SK-N-SH treated with all-trans-retinoic acid at 6 μM for 48 hours (cell line): ENCODE results near the gene MALRD1.

Experiments
- ATAC-seq: fragments of 200-7000 bp; cut with Tn5 transposase; 3 replicates; pipeline ENCODE4 v1.9.1; 2020; ENCODE audit warnings: mild to moderate bottlenecking, moderate library complexity
- ARNTL ChIP-seq: fragments of 450-650 bp; formaldehyde crosslinking; IDR thresholded peaks from 2 replicates; pipeline ENCODE4 v1.5.0; 2020; ENCODE audit warnings: low read depth, mild to moderate bottlenecking, moderate library complexity, borderline replicate concordance
- BACH2 ChIP-seq: fragments of 250-450 bp; sonication (Bioruptor Pico); IDR thresholded peaks from 2 replicates; pipeline ENCODE4 v1.9.0; 2021; ENCODE audit warnings: mild to moderate bottlenecking, borderline replicate concordance
- CSDC2 ChIP-seq: fragments of 250-450 bp; sonication (Bioruptor Pico); IDR thresholded peaks from 2 replicates; pipeline ENCODE4 v1.5.0; 2020; ENCODE audit warnings: mild to moderate bottlenecking, moderate library complexity
- ESRRG ChIP-seq: fragments of 250-450 bp; sonication (Bioruptor Pico); IDR thresholded peaks from 2 replicates; pipeline ENCODE4 v1.6.1; 2021; ENCODE audit warnings: mild to moderate bottlenecking
- GLIS3 ChIP-seq: fragments of 250-450 bp; sonication (Bioruptor Pico); IDR thresholded peaks from 2 replicates; pipeline ENCODE4 v1.5.0; 2020; ENCODE audit warnings: mild to moderate bottlenecking, moderate library complexity
- ISL1 ChIP-seq: fragments of 250-450 bp; sonication (Bioruptor Pico); IDR thresholded peaks from 2 replicates; pipeline ENCODE4 v2.1.2; 2022; ENCODE audit warnings: mild to moderate bottlenecking, moderate library complexity
- OSR1 ChIP-seq: fragments of 250-450 bp; sonication (Bioruptor Pico); IDR thresholded peaks from 2 replicates; pipeline ENCODE4 v1.8.0; 2022; ENCODE audit warnings: moderate library complexity, mild to moderate bottlenecking, inconsistent platforms
- PPARA ChIP-seq: fragments of 250-450 bp; sonication (Bioruptor Pico); IDR thresholded peaks from 2 replicates; pipeline ENCODE4 v1.5.0; 2020; ENCODE audit warnings: mild to moderate bottlenecking, borderline replicate concordance
- RARB ChIP-seq: fragments of 250-450 bp; sonication (Bioruptor Pico); IDR thresholded peaks from 2 replicates; pipeline ENCODE4 v1.8.0; 2021; ENCODE audit warnings: mild to moderate bottlenecking, moderate library complexity
- SNAI2 ChIP-seq: fragments of 250-450 bp; sonication (Bioruptor Pico); IDR thresholded peaks from 2 replicates; pipeline ENCODE4 v1.5.0; 2020; ENCODE audit warnings: mild to moderate bottlenecking, moderate library complexity
- TCF4 ChIP-seq: fragments of 250-450 bp; sonication (Bioruptor Pico); IDR thresholded peaks from 2 replicates; pipeline ENCODE4 v1.8.0; 2021; ENCODE audit warnings: mild to moderate bottlenecking, moderate library complexity, borderline replicate concordance
- ZC3H10 ChIP-seq: fragments of 250-450 bp; sonication (Bioruptor Pico); IDR thresholded peaks from 2 replicates; pipeline ENCODE4 v1.5.1; 2021; ENCODE audit warnings: mild to moderate bottlenecking, moderate library complexity
- ZFP30 ChIP-seq: fragments of 450-650 bp; formaldehyde crosslinking; IDR thresholded peaks from 2 replicates; pipeline ENCODE4 v1.5.0; 2022; ENCODE audit warnings: mild to moderate bottlenecking, moderate library complexity
- ZNF565 ChIP-seq: fragments of 450-650 bp; formaldehyde crosslinking; conservative IDR thresholded peaks from 2 replicates; pipeline ENCODE4 v1.5.0; 2020; ENCODE audit warnings: low read depth, mild to moderate bottlenecking, moderate library complexity
- ZNF70 ChIP-seq: fragments of 450-650 bp; formaldehyde crosslinking; IDR thresholded peaks from 2 replicates; pipeline ENCODE4 v1.5.0; 2020; ENCODE audit warnings: mild to moderate bottlenecking, moderate library complexity
- ZNF8 ChIP-seq: fragments of 450-650 bp; formaldehyde crosslinking; IDR thresholded peaks from 2 replicates; pipeline ENCODE4 v1.5.0; 2020; ENCODE audit warnings: mild to moderate bottlenecking, moderate library complexity
- TF ChIP-seq, protein P1 (sequence below): fragments of 250-450 bp; sonication (Bioruptor Pico); IDR thresholded peaks from 2 replicates; pipeline ENCODE4 v1.5.0; 2020; ENCODE audit warnings: mild to moderate bottlenecking, moderate library complexity
- TF ChIP-seq, protein P2 (sequence below): fragments of 250-450 bp; sonication (Bioruptor Pico); IDR thresholded peaks from 2 replicates; pipeline ENCODE4 v1.8.0; 2020; ENCODE audit warnings: mild to moderate bottlenecking, moderate library complexity, borderline replicate concordance
- TF ChIP-seq, protein P3 (sequence below): fragments of 250-450 bp; sonication (Bioruptor Pico); IDR thresholded peaks from 2 replicates; pipeline ENCODE4 v1.5.1; 2021; ENCODE audit warnings: mild to moderate bottlenecking, moderate library complexity
- TF ChIP-seq, protein P4 (sequence below): fragments of 250-450 bp; sonication (Bioruptor Pico); IDR thresholded peaks from 2 replicates; pipeline ENCODE4 v1.8.0; 2021; ENCODE audit warnings: low read depth, mild to moderate bottlenecking, moderate library complexity, borderline replicate concordance
- TF ChIP-seq, protein P5 (sequence below): fragments of 250-450 bp; sonication (Bioruptor Pico); IDR thresholded peaks from 2 replicates; pipeline ENCODE4 v1.5.1; 2020; ENCODE audit warnings: low read depth, mild to moderate bottlenecking, moderate library complexity

The MALRD1 gene

DNA sequence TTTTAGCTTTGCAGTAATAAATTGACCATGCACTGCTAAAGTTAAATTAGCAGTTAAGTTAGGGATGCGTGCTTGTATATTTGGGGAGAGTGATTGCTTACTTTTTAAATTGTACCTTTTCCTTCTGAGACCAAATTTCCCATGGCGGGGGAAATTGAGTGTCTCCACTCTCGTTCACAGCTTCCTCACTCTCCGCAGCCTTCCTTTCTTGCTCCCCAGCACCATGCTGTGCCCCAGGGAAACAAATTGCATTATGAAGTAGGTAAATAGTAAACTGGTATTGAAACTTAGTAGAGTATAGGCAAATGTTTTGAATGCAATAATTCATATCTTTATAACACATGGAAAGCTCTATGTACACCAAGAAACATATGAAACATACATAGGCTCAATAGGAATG is 85.4 kb downstream of the MALRD1 start:
- TF ChIP-seq ISL1 (CRISPR knock-in tag) (no peak), PPARA (CRISPR knock-in tag) (no peak), ZC3H10 (CRISPR knock-in tag) (no peak), GLIS3 (CRISPR knock-in tag) (no peak)
- ATAC-seq: no peak

DNA sequence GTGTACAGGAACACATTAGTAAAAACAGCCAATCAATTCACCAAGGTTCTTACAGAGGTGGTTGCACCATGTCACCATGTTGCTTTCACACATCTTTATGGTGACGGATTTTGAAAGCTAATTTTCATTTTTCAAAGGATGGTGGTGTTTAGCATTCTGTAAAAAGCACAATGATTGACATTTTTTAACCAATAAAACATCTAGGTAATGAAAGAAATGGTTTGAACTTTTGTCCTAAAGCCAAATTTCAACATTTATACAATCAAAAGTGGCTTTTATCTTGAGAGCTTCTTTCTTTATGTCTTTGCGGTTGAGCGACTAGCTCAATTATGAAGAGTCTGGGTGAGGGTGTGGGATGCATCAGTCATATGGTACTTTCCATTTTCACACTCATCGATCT is 94.4 kb downstream of the MALRD1 start:
- ATAC-seq: no peak
- TF ChIP-seq OSR1: no peak
- TF ChIP-seq, protein P1, sequence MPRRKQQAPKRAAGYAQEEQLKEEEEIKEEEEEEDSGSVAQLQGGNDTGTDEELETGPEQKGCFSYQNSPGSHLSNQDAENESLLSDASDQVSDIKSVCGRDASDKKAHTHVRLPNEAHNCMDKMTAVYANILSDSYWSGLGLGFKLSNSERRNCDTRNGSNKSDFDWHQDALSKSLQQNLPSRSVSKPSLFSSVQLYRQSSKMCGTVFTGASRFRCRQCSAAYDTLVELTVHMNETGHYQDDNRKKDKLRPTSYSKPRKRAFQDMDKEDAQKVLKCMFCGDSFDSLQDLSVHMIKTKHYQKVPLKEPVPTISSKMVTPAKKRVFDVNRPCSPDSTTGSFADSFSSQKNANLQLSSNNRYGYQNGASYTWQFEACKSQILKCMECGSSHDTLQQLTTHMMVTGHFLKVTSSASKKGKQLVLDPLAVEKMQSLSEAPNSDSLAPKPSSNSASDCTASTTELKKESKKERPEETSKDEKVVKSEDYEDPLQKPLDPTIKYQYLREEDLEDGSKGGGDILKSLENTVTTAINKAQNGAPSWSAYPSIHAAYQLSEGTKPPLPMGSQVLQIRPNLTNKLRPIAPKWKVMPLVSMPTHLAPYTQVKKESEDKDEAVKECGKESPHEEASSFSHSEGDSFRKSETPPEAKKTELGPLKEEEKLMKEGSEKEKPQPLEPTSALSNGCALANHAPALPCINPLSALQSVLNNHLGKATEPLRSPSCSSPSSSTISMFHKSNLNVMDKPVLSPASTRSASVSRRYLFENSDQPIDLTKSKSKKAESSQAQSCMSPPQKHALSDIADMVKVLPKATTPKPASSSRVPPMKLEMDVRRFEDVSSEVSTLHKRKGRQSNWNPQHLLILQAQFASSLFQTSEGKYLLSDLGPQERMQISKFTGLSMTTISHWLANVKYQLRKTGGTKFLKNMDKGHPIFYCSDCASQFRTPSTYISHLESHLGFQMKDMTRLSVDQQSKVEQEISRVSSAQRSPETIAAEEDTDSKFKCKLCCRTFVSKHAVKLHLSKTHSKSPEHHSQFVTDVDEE (CRISPR knock-in tag): no peak
- no peak for TF ChIP-seq BACH2 (CRISPR knock-in tag)
- TF ChIP-seq, protein P2, sequence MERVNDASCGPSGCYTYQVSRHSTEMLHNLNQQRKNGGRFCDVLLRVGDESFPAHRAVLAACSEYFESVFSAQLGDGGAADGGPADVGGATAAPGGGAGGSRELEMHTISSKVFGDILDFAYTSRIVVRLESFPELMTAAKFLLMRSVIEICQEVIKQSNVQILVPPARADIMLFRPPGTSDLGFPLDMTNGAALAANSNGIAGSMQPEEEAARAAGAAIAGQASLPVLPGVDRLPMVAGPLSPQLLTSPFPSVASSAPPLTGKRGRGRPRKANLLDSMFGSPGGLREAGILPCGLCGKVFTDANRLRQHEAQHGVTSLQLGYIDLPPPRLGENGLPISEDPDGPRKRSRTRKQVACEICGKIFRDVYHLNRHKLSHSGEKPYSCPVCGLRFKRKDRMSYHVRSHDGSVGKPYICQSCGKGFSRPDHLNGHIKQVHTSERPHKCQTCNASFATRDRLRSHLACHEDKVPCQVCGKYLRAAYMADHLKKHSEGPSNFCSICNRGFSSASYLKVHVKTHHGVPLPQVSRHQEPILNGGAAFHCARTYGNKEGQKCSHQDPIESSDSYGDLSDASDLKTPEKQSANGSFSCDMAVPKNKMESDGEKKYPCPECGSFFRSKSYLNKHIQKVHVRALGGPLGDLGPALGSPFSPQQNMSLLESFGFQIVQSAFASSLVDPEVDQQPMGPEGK (CRISPR knock-in tag): no peak
- TF ChIP-seq, protein P3, sequence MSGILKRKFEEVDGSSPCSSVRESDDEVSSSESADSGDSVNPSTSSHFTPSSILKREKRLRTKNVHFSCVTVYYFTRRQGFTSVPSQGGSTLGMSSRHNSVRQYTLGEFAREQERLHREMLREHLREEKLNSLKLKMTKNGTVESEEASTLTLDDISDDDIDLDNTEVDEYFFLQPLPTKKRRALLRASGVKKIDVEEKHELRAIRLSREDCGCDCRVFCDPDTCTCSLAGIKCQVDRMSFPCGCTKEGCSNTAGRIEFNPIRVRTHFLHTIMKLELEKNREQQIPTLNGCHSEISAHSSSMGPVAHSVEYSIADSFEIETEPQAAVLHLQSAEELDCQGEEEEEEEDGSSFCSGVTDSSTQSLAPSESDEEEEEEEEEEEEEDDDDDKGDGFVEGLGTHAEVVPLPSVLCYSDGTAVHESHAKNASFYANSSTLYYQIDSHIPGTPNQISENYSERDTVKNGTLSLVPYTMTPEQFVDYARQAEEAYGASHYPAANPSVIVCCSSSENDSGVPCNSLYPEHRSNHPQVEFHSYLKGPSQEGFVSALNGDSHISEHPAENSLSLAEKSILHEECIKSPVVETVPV (CRISPR knock-in tag): no peak
- TF ChIP-seq, protein P4, sequence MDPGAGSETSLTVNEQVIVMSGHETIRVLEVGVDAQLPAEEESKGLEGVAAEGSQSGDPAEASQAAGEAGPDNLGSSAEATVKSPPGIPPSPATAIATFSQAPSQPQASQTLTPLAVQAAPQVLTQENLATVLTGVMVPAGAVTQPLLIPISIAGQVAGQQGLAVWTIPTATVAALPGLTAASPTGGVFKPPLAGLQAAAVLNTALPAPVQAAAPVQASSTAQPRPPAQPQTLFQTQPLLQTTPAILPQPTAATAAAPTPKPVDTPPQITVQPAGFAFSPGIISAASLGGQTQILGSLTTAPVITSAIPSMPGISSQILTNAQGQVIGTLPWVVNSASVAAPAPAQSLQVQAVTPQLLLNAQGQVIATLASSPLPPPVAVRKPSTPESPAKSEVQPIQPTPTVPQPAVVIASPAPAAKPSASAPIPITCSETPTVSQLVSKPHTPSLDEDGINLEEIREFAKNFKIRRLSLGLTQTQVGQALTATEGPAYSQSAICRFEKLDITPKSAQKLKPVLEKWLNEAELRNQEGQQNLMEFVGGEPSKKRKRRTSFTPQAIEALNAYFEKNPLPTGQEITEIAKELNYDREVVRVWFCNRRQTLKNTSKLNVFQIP: no peak
- TF ChIP-seq ZNF565 (CRISPR knock-in tag): no peak
- no peak for TF ChIP-seq ZFP30
- TF ChIP-seq ZNF70: no peak
- TF ChIP-seq ESRRG (CRISPR knock-in tag): no peak
- TF ChIP-seq ZC3H10 (CRISPR knock-in tag): no peak
- no peak for TF ChIP-seq RARB (CRISPR knock-in tag)
- no peak for TF ChIP-seq CSDC2 (CRISPR knock-in tag)
- TF ChIP-seq TCF4 (CRISPR knock-in tag): no peak
- TF ChIP-seq, protein P5, sequence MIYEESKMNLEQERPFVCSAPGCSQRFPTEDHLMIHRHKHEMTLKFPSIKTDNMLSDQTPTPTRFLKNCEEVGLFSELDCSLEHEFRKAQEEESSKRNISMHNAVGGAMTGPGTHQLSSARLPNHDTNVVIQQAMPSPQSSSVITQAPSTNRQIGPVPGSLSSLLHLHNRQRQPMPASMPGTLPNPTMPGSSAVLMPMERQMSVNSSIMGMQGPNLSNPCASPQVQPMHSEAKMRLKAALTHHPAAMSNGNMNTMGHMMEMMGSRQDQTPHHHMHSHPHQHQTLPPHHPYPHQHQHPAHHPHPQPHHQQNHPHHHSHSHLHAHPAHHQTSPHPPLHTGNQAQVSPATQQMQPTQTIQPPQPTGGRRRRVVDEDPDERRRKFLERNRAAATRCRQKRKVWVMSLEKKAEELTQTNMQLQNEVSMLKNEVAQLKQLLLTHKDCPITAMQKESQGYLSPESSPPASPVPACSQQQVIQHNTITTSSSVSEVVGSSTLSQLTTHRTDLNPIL (CRISPR knock-in tag): no peak
- no peak for TF ChIP-seq ISL1 (CRISPR knock-in tag)
- TF ChIP-seq SNAI2 (CRISPR knock-in tag): no peak
- no peak for TF ChIP-seq PPARA (CRISPR knock-in tag)
- no peak for TF ChIP-seq ARNTL
- TF ChIP-seq ZNF8 (CRISPR knock-in tag): no peak

DNA sequence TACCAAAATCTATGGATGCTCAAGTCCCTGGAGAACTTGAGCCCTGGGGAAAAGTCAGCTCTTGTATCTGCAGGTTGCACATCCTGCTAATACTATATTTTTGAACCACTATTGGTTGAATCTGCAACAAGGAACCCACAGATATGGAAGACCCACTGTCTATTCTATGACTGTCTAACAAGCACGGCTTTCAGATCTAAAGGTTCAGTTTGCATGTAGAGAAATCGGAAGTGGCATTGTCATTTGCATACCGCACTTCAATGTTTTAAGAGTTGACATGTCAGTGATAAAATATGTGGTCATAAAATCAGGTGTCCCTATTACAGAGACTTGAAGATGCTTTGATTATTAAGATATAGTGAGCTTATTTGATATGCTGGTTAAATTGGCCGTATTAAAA is 95.6 kb downstream of the MALRD1 start:
- ATAC-seq: no peak
- no peak for TF ChIP-seq CSDC2 (CRISPR knock-in tag)
- no peak for TF ChIP-seq OSR1
- TF ChIP-seq, protein P3 (CRISPR knock-in tag): no peak
- TF ChIP-seq, protein P5 (CRISPR knock-in tag): no peak
- TF ChIP-seq GLIS3 (CRISPR knock-in tag): no peak
- TF ChIP-seq, protein P4: no peak
- TF ChIP-seq, protein P2 (CRISPR knock-in tag): no peak
- TF ChIP-seq ZNF565 (CRISPR knock-in tag): no peak
- TF ChIP-seq ARNTL: no peak
- TF ChIP-seq ZFP30: no peak
- TF ChIP-seq ISL1 (CRISPR knock-in tag): no peak
